H4 (cell line): ENCODE measurements around the gene GNL2. TPM values are rescaled to one million over a fixed set of nuclear protein-coding genes. Genes with fewer than 3 reads are reported as not detected.
A peak's percentile ranks its signal among the peaks of the same experiment; 100 is the strongest.

Experiments used
- DNase-seq: peaks from one replicate; pipeline ENCODE4 v3.0.0-alpha.2; 2015; ENCODE audit warnings: low spot score
- total RNA-seq: library from RNA; depleted of rRNA; stranded (reverse); fragments of >200 nt; shearing (Covaris generic); gene quantifications from 2 replicates; pipeline ENCODE4 v1.2.3, GENCODE V29; 2014; rRNA removed

Gene GNL2
- 55.3 and 64.6 TPM in 2 replicates for total RNA-seq

DNA sequence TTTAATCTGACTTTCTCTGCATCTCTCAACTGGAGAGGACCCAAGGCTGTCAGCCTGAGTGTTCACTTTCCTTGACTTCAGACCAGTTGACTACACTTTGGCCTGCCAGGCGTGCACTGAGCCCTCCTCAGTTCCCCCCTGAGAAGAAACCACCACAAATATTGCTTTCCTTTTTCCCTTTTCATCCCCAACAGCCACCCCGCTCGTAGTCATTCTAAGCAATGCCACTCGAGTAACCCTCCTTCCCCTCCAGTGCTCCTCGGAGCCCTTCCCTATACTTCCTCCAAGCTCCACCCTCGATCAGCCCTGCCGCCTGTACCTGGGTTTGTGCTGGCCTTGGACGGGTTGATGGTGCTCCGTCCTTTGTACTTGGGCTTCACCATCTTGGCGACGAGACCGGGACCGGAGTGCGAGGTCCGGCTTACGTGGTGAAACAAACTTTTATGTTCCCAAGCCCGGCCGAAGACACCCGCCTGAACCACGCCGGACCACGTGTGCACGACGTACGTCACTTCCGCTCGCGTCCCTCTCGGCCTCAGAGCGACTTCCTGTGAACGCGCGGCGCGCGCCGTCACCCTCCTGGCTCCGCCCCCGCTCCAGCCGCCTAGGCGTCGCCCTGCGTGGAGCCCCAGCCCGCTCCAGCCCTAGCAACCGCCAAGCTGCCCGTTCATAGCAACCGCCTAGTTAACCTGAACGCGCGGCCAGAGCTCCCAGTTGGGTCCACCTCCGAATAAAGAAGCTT is at the start of gene GNL2:
TSS of gene GNL2 (minus strand) at position 498 of the 742 bp plus-strand sequence. CDS start at position 383, 115 bp downstream.
- peak; percentile 95 for DNase-seq

DNA sequence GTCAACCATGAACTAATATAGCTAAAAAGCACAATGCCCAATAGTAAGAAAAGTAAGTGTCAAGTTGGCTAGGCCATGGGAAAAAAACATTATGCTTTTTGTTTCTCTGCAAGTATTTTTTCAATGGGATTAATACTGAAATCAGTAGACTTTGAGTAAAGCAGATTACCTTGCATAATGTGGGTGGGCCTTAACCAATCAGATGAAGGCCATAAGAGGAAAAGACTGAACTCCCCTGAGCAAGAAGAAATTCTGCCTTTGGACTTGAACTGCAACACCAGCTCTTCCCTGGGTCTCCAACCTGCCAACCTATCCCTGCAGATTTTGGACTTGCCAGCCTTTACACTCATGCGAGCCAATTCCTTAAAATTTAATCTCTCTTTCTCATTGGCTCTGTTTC is 45.3 kb upstream of the GNL2 start:
- DNase-seq = no peak

DNA sequence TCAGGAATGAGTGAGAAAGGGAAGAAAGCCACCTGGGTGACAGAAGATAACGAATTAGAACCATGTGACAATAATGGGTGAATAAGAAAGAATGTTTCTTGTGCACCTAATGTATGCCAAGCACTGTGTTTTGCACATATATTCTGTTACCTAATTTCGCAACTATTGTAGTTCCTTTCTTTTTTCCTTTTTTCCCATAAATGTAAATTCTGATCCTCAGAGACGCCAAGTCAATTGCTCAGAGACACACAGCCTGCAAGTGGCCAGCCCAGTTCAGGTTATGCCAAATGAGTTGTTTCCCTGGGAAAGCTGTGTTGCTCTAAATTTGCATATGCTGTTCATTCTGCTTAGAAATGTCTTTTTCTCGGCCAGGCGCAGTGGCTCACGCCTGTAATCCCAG is 40.7 kb upstream of the GNL2 start:
- no peak for DNase-seq

DNA sequence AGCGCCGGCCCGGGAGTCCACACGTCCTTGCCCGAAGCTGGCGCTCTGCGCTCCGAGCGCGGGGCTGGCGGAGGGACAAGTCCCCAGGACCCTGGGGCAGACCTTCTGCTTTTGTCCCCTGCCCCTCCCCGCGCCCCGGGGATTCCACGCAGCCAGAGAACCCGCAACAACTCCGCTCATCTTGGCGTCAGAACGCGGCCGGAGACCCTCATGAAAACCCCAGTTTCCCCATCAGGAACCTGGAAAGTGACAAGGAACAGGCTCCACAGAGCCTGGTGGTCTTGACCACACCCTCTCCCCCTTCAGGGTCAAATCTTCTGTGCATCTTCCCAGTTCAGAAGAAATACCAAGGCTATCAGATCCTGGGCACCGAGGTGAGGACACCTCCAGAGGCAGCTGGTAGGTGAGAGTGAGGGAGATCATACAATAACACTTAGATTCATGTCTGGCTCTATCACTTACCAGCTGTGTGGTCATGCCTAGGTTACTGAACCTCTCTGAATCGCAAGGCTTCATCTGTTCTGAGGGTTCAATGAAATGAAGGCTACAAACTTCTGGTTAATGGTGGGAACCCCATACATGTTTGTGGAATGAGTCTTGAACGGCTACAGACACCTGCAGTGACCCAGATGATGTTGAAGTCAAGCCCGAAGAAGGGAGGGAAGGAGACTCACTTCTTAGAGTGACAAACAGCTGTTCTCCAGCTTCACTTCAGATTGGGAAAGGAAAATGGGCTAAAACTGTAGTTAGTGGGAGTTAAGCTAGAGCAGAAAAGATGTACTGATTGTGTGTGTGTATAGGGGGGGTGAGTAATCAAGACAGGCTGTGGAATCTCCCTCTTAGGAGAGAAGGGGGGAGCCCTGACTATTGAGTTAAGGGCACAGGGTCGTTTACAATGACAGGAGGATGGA is 39.5 kb upstream of the GNL2 start:
- no peak for DNase-seq

DNA sequence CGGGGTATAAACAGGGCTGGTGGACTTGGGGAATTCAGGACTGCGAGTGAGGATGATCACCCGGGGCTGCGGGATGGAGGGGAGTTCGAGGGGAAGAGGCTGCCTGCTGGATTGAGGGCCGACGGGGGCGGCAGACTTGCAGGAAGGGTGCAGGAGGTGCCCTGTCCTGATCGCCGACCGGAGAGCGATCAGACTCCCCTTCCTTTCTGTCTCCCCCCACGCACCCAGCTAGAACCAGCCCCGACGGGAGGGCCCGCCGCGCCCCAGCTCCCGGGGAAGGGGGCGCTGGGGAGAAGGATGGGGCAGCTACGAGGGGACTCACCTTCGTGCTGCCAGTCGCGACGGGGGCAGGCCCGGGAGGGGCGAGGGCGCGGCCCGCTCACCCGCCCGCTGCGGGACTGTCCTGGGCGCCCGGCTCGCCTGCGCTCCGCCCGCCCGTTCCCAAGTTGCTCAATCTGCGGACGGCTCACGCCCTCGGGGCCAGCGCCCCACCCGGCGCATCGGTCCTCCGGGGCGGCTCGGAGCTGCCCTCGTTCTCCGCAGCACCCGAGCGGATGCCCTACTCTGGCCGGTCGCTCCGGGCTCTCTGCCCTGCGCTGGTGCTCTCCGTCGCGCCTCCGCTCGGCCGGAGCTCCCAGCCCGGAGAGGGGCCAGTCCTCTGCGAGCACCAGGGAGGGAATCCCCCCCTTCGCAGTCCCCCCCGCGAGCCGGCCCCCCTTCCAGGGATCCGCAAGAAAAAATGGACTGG is 38.7 kb upstream of the GNL2 start, which contains the start of gene RSPO1:
TSS of gene RSPO1 (minus strand) at position 649 of the 748 bp plus-strand sequence. CDS start 5,231 bp downstream, outside the sequence.
- no peak for DNase-seq

DNA sequence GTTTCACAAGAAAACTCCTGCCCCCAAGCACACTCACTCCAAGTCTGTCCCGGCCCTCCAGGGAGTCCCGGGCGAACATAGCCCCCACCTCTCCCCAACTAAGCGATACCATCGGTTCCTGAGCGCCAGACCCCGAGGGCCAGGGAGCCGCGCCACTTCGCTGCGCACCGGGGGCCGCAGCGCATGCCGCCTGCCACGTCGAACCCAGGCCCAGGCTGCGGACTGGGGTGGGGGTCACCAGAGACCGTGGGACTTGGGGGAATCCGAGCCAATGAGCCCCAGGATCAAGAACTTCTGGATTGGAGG is 38.2 kb upstream of the GNL2 start:
- no peak for DNase-seq

DNA sequence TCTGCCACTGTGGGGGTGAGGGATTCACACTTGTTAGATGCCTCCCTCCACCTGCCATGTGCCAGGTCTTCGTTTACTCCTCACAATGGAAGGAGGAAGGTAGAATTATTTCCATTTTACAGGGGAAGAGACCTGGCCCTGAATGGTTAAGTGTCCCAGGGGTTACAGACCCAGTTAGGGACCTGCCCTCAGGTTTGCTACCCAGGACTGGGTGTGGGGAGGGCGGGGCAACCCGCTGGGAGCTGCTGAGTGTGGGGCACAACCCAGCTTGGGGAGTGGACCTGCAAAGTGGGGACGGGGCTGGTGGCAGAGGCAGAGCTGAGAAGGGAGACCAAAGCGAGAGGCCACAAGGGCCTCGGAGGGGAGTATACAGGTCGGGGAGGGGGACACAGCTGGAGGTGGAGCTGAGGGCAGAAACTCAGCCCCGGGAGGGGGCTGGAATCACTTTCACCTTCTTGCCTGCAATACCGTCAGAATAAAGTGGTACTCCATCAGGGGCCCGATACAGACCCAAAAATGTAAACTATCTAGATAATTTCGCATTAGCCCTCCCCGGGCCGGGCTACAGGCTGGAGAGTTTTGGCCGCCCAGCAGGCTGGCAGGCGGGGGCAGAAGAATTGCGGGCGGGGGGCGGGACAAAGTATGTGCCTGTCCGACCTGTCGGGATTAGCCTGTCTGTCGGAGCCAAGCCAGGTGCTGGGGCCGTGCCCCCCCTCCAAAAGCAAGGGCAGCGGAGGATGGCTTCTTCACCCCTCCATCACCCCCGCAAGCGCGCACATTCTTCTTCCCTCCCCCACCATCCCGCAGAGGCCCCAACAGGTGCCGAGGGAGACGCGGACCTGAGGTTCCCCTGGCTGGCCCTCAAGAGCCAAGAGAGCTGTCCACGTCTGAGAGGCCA is 37.6 kb upstream of the GNL2 start:
- no peak for DNase-seq

DNA sequence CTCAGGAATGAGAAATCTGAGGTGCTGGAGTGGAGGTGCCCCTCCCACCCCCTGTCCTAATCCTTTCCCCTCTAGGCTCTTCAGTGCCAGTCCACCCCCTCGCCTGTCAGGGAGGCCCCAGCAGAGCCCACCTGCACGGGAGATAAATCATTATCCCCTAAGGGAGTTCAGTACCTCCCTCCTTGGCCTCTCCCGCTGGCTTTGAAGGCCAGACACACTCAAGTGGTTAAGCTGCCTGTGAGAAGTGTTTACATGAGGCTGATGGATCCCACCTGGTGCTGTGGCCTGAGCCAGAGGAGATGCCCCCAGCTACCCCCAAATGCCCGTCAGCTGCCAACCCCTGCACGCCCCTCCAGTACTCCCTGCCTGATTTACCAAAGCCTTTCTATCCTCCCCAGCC is 35.3 kb upstream of the GNL2 start:
- no peak for DNase-seq

DNA sequence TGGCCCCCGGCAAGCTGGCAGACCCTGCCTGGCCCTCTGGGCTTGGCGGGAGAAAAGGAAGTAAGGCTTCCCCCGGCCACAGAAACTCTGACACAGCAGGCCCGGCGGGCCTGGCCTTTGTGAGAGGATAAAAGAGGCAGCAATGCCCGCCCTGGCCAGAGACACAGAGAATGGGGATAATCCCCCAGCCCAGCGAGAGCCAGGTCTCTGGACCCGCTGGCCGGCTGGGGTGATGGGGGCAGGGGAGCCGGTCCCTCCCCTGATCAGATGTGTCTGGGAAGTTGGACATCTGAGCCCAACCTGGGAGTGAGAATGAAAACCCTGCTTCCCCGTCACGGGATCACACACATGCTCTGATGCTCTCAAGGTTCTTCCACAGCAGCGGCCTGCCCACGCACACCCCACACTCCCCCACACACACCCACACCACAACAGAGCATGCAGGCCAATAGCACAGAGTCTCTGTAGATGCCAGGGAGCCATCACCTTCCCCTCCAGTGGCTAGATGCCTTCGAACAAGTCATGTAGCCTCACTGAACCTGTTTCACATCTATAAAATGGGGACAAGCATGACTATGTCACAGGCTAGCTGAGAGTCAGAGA is 34.8 kb upstream of the GNL2 start:
- DNase-seq = no peak

DNA sequence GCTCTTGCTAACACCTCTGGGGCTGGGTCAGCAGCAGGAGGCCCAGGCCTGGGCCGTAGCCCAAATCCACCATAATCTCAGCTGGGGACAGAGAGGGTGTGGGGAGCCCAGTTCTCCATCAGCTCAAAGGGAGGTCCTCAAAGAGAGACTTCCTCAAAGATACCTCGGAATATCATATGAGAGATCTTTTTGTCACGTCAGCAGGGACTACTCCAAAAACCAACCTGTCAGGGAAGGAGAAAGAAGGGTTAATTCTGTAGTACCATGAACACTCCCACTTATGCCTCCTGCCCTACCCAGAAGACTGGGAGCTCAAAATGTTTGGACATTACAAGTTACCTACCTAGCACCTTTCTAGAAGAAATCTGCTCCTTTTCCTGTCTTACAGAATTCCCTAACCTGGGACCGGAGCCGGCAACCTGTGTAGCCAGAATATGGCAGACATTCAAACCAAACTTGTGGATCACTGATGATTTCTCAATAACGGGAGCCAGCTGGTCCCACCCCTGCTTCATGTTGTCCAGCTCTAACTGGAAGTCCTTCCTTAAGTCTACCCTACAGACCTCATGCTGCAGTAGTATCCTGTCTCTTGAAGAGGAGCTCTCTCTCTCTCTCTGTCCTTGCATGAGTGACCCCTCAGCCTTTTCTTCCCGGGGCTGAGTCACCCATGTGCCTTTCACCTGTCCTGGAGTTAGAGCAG is 34.1 kb upstream of the GNL2 start:
- DNase-seq = no peak

DNA sequence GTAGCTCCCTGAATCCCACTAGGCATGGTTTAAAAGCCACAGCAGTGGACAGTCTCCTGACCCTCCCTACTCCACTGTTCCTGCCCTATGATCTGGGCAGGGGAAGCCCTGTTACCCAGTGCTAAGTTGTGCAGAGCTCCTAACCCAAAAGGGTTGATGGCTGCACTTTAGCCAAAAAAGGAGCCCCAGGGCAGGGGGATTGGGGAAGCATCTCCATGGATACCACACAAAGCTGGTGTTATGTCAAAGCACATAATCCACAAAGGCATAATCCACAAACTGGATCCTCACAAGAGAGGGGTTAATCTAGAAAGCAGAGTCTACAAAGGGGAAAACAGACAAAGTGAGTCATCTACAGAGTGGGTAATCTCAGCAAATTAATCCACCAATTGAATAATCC is 33.3 kb upstream of the GNL2 start:
- DNase-seq = no peak

DNA sequence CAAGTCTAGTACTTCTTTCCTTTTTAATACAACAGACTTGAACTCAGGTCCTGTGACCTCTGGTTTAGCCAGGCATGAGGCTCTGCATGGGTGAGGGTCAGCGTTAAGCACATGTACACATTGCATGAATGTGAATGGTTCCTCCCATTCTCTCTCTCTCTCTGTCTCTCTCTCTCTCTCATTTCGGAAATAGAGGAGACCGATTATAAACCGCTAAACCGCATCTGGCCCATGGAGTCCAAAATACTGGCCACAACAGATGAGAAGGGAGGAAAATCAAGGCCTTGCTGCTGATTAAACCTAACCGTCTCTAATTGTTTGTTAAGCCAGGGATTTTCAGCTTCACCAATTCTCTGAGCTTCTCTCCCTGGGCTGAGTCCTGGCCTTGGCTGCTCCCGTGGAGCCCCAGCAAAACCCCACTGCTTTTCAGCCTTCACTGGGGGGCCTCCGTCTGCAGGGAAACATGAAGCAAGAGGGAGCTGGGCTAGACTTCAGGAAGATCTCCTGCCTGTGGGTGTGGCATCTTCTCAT is 32.4 kb upstream of the GNL2 start:
- no peak for DNase-seq

DNA sequence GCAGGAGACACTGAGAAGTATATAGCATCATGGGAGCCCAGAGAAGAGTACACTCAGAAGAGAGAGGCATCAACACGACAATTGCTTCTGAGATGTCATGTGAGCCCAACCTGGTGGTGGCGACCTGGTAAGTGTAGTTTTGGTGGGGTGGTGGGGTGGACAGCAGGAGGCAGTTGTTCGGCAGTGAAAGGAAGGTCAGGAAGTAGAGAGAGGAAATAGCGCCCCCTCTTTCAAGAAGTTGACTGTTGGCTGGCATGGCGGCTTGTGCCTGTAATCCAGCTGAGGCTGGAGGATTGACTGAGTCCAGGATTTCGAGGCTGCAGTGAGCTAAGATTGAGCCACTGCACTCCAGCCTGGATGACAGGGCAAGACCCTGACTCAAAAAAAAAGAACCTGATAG is 26.4 kb upstream of the GNL2 start:
- no peak for DNase-seq

DNA sequence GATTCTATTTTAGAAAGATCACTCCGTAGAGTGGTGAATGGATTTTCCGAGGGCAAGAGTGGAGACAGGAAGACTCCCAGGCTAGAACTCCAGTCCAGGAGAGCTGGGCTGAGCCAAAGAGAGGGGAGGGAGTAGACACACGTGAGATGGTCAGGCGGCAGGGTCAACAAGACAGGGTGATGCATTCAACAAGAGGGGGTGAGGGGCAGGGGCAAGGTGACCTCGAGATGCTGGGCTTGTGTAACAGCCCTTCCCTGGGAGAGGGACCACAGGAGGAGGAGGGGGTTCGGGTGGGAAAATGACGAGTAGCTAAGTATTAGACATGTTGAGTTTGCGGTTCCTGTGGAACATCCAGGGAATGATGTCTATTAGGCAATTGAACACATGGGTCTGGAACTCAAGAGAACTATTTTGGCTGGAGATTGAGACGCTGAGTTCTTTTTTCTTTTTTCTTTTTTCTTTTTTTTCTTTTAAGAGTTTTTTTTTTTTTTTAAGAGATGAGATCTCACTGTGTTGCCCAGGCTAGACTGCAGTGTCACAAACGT is 25.7 kb upstream of the GNL2 start:
- DNase-seq = no peak

DNA sequence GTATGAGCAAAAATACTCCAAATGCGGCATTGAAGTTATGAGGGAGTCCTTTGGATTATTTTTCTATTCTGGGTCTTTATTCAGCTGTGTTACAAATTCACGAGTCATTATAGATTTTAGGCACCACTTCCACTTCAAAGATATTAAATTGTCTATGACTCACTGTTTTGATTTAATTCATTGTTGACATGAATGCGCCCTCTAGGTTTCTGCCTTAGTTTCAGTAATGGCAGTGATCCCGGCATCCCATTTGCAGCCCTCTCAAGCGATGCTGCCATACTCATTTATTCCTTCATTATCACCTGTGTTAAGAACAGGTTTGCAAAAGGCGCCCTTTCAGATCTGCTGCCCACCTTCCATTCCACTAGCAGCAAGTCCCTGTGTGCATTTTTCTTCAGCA is 25.0 kb upstream of the GNL2 start:
- no peak for DNase-seq

DNA sequence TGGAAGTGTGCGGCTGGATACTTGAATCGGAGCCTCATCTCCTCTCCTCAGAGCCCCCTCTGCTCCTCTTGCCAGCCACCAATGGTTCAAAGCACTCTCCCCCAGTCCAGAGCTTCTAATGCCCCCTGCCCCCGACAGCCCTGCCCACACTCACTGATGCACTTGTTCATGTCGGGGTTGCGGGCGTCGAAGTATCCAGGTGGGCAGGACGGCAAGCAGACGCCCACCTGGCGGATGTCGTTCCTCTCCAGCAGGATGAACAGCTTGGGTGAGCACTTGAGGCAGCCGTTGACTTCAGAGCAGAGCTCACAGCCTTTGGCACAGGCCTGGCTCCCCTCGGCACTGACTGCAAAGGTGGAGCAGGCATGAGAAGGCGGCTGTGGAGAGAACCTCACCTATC is 20.6 kb upstream of the GNL2 start:
- DNase-seq = no peak

DNA sequence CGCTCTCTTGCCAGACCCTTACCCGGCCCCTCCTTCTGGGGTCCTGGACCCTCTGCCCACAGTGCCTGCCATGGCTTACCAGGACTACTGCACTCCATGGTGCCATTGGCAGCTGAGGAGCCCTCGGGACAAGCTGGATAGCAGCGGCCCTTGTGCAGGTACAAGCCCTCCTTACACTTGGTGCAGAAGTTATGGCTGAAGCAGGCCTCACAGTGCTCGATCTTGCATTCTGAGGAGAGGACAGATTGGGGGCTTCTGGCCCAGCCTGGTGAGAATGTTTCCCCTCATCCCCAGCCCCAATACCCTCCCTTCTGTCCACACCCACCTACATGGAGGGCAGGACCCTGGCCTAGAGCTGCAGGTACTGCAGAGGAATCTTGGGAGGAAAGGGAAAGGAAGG is 18.4 kb upstream of the GNL2 start:
- DNase-seq = no peak

DNA sequence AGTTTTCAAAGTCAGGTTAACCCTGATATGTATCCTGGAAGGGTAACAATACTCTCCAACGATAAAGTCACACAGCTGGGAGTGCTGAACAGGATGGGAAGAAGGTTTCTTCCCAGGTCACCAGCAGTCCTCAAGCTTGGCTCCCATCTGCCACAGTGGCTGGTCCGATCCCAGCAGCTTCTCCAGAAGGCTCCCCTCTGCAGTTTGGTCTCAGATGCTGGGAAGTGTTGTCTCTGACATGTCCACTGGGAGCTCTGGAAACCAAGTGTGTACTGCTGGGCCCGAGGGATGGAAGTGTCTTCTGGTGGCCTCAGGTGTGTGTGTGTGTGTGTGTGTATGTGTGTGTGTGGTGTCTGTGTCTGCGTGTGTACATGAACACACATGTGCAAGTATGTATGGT is 16.4 kb upstream of the GNL2 start:
- DNase-seq = no peak

DNA sequence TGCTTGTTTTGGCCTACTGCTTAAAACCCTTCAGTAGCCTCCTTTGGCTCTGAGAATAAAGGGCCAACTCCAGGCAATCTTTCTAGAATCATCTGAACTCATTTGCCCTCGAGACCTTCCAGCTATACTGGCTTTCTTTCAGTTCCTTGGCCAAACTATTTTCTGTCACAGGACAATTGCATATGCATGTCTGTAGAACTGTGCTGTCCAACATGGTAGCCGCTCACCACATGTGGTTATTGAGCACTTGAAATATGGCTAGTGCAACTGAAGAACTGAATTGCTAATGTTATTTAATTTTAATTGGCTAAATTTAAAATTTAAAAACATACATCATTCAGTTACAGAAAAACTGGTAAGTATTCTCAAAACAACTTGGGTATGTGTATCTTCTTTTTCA is 14.3 kb upstream of the GNL2 start:
- DNase-seq = no peak

DNA sequence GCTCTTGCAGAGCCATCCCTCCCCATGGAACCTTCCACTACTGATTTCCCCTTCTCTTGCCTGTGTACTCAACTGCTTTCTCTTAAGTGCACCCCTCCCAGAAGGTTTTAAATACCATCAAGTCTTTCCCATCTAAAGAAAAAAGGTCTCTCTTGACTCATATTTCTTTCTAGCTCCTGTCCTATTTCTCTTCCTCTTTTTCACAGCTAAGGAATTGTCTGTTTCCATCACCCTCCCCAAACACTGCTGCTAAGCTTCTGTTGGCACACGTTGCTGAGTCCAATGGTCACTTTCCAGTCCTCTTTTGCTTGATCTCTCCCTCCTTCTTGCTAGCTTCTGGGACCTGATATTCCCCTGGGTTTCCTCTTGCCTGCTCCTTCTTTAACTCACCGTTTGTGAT is 13.3 kb upstream of the GNL2 start:
- DNase-seq = no peak
